Measurements from ENCODE around the gene SSBP2. TPM values are rescaled to one million over a fixed set of nuclear protein-coding genes. Genes with fewer than 3 reads are reported as not detected.

Gene SSBP2
- total RNA-seq, 2 donors from 2014 or later: 18.1 to 31.4 TPM

DNA sequence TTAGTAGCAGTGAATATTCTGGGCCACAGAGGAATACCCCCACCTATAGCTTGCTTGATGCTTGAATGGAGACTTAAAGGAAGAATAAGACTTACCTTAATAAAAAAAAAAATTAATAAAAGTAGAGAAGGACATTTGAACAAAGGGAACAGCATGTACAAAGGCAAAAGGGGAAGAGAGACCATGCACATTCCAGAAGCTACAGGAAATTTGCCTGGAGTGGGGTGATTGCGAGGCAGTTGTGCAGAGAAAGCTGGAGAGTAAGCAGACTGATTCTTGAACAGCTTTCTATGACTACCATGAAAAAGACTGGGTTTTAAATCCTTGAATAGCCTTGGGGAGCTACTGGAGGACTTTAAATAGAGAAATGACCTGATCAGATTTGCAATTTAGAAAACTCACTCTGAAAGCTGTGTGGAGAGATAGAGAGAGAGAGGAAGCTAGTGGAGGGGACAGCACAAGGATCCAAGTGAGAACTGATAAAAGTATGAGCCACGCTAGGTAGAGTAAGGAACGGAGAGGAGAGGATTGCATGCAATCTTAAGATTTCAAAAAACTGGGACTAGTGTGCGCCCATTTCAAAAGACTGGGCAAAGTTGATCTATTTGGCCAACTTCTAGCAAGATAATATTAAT, 12.5 kb upstream of the SSBP2 start:
- Histone ChIP-seq H3K36me3 (replicated peaks in 1 of 2; ENCODE audit: insufficient read depth in 1 of 2, low read depth in 2 of 2) (no peaks in the 10 kb centered on the region), H3K9me3 (no peaks in the 10 kb centered on the region), H3K27me3 (no peaks in the 10 kb centered on the region), H3K4me3 (no peak overlapping the region), H3K27ac (no peak overlapping the region), H3K4me1 (no peaks in the 10 kb centered on the region)
- intact Hi-C loops (cut with DNase I): no loop called here
- DNase-seq (no peak), ATAC-seq (no peak)
- no peak for TF ChIP-seq POLR2A (IDR thresholded peaks at IDR 0.05)
- TF ChIP-seq, protein P1, sequence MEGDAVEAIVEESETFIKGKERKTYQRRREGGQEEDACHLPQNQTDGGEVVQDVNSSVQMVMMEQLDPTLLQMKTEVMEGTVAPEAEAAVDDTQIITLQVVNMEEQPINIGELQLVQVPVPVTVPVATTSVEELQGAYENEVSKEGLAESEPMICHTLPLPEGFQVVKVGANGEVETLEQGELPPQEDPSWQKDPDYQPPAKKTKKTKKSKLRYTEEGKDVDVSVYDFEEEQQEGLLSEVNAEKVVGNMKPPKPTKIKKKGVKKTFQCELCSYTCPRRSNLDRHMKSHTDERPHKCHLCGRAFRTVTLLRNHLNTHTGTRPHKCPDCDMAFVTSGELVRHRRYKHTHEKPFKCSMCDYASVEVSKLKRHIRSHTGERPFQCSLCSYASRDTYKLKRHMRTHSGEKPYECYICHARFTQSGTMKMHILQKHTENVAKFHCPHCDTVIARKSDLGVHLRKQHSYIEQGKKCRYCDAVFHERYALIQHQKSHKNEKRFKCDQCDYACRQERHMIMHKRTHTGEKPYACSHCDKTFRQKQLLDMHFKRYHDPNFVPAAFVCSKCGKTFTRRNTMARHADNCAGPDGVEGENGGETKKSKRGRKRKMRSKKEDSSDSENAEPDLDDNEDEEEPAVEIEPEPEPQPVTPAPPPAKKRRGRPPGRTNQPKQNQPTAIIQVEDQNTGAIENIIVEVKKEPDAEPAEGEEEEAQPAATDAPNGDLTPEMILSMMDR (IDR thresholded peaks at IDR 0.05): no peak
- WGBS, 2 donors: 81 to 87% methylated on average over 4 of the region's 4 CpGs

GRCh38 chr5:81762853-81763252, 12.0 kb upstream of the SSBP2 start:
- 76 to 82% methylated on average over 4 of the region's 4 CpGs for WGBS, 2 donors
- no peaks in the 10 kb centered on the region for H3K4me1 ChIP-seq
- intact Hi-C loops (cut with DNase I): no loop called here
- ATAC-seq: no peak
- no peaks in the 10 kb centered on the region for H3K9me3 ChIP-seq
- no peak for TF ChIP-seq POLR2A (IDR thresholded peaks at IDR 0.05)
- TF ChIP-seq, protein P1 (IDR thresholded peaks at IDR 0.05): no peak
- no peak overlapping the region for H3K27ac ChIP-seq
- DNase-seq: no peak
- H3K27me3 ChIP-seq: no peaks in the 10 kb centered on the region
- no peaks in the 10 kb centered on the region for H3K36me3 ChIP-seq (replicated peaks in 1 of 2; ENCODE audit: insufficient read depth in 1 of 2, low read depth in 2 of 2)
- H3K4me3 ChIP-seq: no peak overlapping the region

DNA sequence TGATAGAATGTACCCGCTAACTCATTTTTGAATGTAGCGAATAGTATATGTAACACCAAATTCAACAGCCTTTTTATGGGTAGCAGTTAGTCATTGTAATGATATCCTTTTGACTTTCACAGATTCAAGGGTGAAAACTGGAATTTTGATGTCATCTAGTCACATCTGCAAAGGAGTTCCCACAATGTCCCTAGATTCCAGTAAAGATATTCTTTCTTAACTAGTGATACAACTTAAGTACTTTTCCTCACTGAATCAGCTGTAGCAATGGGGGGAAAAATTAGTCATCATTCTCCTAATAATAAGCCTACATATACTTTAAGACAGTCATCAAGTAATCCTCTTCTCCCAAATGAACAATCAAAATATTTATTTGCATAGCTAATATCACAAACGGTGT, 11.5 kb upstream of the SSBP2 start:
- H3K4me3 ChIP-seq: no peak overlapping the region
- DNase-seq (no peak), ATAC-seq (no peak)
- no peaks in the 10 kb centered on the region for H3K27me3 ChIP-seq
- intact Hi-C loops (cut with DNase I): no loop called here
- H3K4me1 ChIP-seq: no peaks in the 10 kb centered on the region
- H3K36me3 ChIP-seq (replicated peaks in 1 of 2; ENCODE audit: insufficient read depth in 1 of 2, low read depth in 2 of 2): no peaks in the 10 kb centered on the region
- H3K27ac ChIP-seq: no peak overlapping the region
- no peak for TF ChIP-seq POLR2A (IDR thresholded peaks at IDR 0.05)
- TF ChIP-seq, protein P1 (IDR thresholded peaks at IDR 0.05): no peak
- H3K9me3 ChIP-seq: no peaks in the 10 kb centered on the region
- 73 to 78% methylated on average over 3 of the region's 3 CpGs for WGBS, 2 donors

- TF ChIP-seq, protein P1 (IDR thresholded peaks at IDR 0.05): no peak
- no peak for TF ChIP-seq POLR2A (IDR thresholded peaks at IDR 0.05)
- WGBS, 2 donors: 95 to 100% methylated on average over 1 of the region's 1 CpG
- no peaks in the 10 kb centered on the region for H3K36me3 ChIP-seq (replicated peaks in 1 of 2; ENCODE audit: insufficient read depth in 1 of 2, low read depth in 2 of 2)
- H3K27ac ChIP-seq: no peak overlapping the region
- DNase-seq (no peak), ATAC-seq (no peak)
- H3K9me3 ChIP-seq: no peaks in the 10 kb centered on the region
- H3K4me3 ChIP-seq: no peak overlapping the region
- H3K27me3 ChIP-seq: no peaks in the 10 kb centered on the region
- intact Hi-C loops (cut with DNase I): no loop called here
- H3K4me1 ChIP-seq: no peaks in the 10 kb centered on the region
Observed at GRCh38 chr5:81761970-81762369, 11.1 kb upstream of the SSBP2 start.

- intact Hi-C loops (cut with DNase I): no loop called here
- H3K9me3 ChIP-seq: no peaks in the 10 kb centered on the region
- H3K4me3 ChIP-seq: no peak overlapping the region
- ATAC-seq: no peak
- no peaks in the 10 kb centered on the region for H3K27me3 ChIP-seq
- WGBS, 2 donors: 60 to 65% methylated on average over 2 of the region's 2 CpGs
- no peak for DNase-seq
- no peaks in the 10 kb centered on the region for H3K36me3 ChIP-seq (replicated peaks in 1 of 2; ENCODE audit: insufficient read depth in 1 of 2, low read depth in 2 of 2)
- H3K27ac ChIP-seq: no peak overlapping the region
- no peak for TF ChIP-seq POLR2A (IDR thresholded peaks at IDR 0.05)
- TF ChIP-seq, protein P1 (IDR thresholded peaks at IDR 0.05): no peak
- H3K4me1 ChIP-seq: peaks cover under 1% of the 10 kb centered on the region
Observed at GRCh38 chr5:81761270-81761669, 10.4 kb upstream of the SSBP2 start.
